HL-60 (cell line): Measurements from ENCODE around the gene ASTN2.

Experiments used
- GABPA ChIP-seq: IDR thresholded peaks from 2 replicates; pipeline ENCODE4 v1.6.1; 2012; ENCODE audit warnings: low read depth
- POLR2AphosphoS5 ChIP-seq: IDR thresholded peaks from 2 replicates; pipeline ENCODE4 v1.6.1; 2012; ENCODE audit warnings: low read depth
- SPI1 ChIP-seq: IDR thresholded peaks from 2 replicates; pipeline ENCODE4 v1.6.1; 2012; ENCODE audit warnings: low read depth, mild to moderate bottlenecking, borderline replicate concordance
- TF ChIP-seq, protein P1 (sequence below): IDR thresholded peaks from one replicate; pipeline ENCODE4 v1.5.1; 2011; ENCODE audit warnings: low read length, control low read depth, inconsistent platforms; ENCODE audit not compliant: insufficient read depth
- TF ChIP-seq, protein P2 (sequence below): IDR thresholded peaks from 2 replicates; pipeline ENCODE4 v1.6.1; 2012; ENCODE audit warnings: low read depth; ENCODE audit not compliant: insufficient replicate concordance

DNA sequence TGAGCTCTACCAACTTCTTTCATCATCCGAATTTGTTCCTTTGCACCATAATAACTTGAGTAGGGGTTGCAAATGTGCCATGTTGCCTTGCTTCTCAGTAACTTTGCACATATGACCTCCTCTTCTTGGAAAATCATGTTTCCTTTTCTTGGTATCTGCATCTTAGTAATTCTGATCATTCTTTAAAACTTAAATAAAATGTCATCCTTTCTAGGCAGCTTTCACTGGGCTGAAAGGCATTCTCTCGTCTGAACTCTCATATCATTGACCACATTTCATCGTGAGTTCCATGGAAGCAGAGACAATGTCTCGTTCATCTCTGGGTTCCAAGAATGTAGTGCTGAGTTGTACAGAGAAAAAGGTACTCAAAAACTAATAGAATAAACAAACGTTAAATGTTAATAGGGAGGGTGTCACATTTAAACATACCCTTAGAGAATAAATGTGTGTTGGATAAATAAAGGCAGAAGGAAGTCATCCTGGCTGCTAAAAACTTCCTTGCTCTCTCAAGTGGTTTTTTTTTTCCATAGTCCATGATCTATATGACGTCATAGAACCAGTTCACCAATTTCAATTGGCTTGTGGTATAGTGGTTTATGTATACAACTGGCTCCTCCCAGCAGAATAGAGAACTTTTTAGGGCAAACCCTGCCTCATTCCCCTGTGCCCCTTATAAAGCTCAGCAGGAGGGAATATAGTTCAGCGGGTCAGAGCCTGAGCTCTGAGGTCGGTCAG is 945.9 kb downstream of the ASTN2 start:
- TF ChIP-seq, protein P1, sequence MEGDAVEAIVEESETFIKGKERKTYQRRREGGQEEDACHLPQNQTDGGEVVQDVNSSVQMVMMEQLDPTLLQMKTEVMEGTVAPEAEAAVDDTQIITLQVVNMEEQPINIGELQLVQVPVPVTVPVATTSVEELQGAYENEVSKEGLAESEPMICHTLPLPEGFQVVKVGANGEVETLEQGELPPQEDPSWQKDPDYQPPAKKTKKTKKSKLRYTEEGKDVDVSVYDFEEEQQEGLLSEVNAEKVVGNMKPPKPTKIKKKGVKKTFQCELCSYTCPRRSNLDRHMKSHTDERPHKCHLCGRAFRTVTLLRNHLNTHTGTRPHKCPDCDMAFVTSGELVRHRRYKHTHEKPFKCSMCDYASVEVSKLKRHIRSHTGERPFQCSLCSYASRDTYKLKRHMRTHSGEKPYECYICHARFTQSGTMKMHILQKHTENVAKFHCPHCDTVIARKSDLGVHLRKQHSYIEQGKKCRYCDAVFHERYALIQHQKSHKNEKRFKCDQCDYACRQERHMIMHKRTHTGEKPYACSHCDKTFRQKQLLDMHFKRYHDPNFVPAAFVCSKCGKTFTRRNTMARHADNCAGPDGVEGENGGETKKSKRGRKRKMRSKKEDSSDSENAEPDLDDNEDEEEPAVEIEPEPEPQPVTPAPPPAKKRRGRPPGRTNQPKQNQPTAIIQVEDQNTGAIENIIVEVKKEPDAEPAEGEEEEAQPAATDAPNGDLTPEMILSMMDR, result no peak
- no peak for TF ChIP-seq POLR2AphosphoS5
- TF ChIP-seq GABPA, result no peak
- TF ChIP-seq, protein P2, sequence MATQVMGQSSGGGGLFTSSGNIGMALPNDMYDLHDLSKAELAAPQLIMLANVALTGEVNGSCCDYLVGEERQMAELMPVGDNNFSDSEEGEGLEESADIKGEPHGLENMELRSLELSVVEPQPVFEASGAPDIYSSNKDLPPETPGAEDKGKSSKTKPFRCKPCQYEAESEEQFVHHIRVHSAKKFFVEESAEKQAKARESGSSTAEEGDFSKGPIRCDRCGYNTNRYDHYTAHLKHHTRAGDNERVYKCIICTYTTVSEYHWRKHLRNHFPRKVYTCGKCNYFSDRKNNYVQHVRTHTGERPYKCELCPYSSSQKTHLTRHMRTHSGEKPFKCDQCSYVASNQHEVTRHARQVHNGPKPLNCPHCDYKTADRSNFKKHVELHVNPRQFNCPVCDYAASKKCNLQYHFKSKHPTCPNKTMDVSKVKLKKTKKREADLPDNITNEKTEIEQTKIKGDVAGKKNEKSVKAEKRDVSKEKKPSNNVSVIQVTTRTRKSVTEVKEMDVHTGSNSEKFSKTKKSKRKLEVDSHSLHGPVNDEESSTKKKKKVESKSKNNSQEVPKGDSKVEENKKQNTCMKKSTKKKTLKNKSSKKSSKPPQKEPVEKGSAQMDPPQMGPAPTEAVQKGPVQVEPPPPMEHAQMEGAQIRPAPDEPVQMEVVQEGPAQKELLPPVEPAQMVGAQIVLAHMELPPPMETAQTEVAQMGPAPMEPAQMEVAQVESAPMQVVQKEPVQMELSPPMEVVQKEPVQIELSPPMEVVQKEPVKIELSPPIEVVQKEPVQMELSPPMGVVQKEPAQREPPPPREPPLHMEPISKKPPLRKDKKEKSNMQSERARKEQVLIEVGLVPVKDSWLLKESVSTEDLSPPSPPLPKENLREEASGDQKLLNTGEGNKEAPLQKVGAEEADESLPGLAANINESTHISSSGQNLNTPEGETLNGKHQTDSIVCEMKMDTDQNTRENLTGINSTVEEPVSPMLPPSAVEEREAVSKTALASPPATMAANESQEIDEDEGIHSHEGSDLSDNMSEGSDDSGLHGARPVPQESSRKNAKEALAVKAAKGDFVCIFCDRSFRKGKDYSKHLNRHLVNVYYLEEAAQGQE, result no peak
- no peak for TF ChIP-seq SPI1
